GM06990 (cell line): ENCODE results near the gene DDX10.

Source experiments
- DNase-seq: peaks from one replicate; pipeline ENCODE4 v3.0.0-alpha.2; 2011; ENCODE audit not compliant: insufficient read length; ENCODE audit errors: extremely low read depth
- H3K27me3 ChIP-seq: replicated peaks from 2 replicates; pipeline ENCODE4 v1.6.0; 2011; ENCODE audit warnings: low read length; ENCODE audit not compliant: control insufficient read depth, insufficient read depth
- H3K36me3 ChIP-seq: 2 replicates; pipeline ENCODE4 v1.5.1; 2011; ENCODE audit warnings: low read length; ENCODE audit not compliant: control insufficient read depth, insufficient read depth
- H3K4me3 ChIP-seq: replicated peaks from 2 replicates; pipeline ENCODE4 v1.5.1; 2011; ENCODE audit warnings: low read depth, mild to moderate bottlenecking, control low read depth, low read length
- CTCF ChIP-seq: IDR thresholded peaks from 2 replicates; pipeline ENCODE4 v1.5.1; 2011; ENCODE audit warnings: low read length, control low read depth, mild to moderate bottlenecking, inconsistent platforms; ENCODE audit not compliant: insufficient read depth, poor library complexity, severe bottlenecking

DDX10 gene

GRCh38 chr11:108902027-108902469 lies 237.2 kb downstream of the DDX10 start:
- no peak for TF ChIP-seq CTCF

GRCh38 chr11:108904480-108904879 lies 239.6 kb downstream of the DDX10 start:
- H3K27me3 ChIP-seq = no peaks in the 10 kb centered on the region
- no peak overlapping the region for H3K4me3 ChIP-seq
- TF ChIP-seq CTCF = no peak
- DNase-seq = no peak
- no peaks in the 10 kb centered on the region for H3K36me3 ChIP-seq

More at GRCh38 chr11:108902027-108902469, 237.2 kb downstream of the DDX10 start:
- H3K36me3 ChIP-seq = no peaks in the 10 kb centered on the region
- no peak for DNase-seq
- H3K27me3 ChIP-seq = no peaks in the 10 kb centered on the region
- no peak overlapping the region for H3K4me3 ChIP-seq

- Histone ChIP-seq H3K36me3 (no peaks in the 10 kb centered on the region), H3K4me3 (no peak overlapping the region), H3K27me3 (no peaks in the 10 kb centered on the region)
- no peak for TF ChIP-seq CTCF
- no peak for DNase-seq
Measured at GRCh38 chr11:108906329-108906728, 241.5 kb downstream of the DDX10 start.

DNA sequence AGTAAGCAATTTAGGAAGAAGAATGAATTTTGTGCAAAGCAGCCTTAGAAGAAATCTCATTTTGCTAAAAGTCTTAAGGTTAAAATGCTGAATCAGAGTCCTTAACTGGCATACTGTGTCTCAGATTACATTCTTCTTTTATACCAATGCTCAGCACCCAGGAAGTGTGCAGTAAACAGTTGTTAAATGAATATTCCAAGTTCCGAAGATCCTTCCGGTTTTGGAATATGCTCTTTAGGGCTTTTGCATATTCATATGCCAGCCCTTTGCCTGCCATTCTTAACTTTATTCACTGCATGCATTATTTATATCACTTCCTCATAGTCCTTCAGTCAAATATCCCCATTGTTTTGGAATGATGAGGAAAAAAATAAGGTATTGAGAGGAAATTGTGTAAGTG lies 242.0 kb downstream of the DDX10 start:
- no peak overlapping the region for H3K4me3 ChIP-seq
- TF ChIP-seq CTCF = no peak
- DNase-seq = no peak

GRCh38 chr11:108909041-108909440 lies 244.2 kb downstream of the DDX10 start:
- H3K4me3 ChIP-seq = no peak overlapping the region
- TF ChIP-seq CTCF = no peak
- no peaks in the 10 kb centered on the region for H3K27me3 ChIP-seq
- DNase-seq = no peak
- no peaks in the 10 kb centered on the region for H3K36me3 ChIP-seq

More for the DNA sequence above, 242.0 kb downstream of the DDX10 start:
- Histone ChIP-seq H3K36me3 (no peaks in the 10 kb centered on the region), H3K27me3 (no peaks in the 10 kb centered on the region)

- no peak for DNase-seq
- no peak for TF ChIP-seq CTCF
- H3K4me3 ChIP-seq = no peak overlapping the region
- no peaks in the 10 kb centered on the region for H3K27me3 ChIP-seq
- no peaks in the 10 kb centered on the region for H3K36me3 ChIP-seq
Measured at GRCh38 chr11:108909921-108910320, 245.1 kb downstream of the DDX10 start.
